Activated CD4-positive, alpha-beta T cell treated with anti-CD3 and anti-CD28 coated beads, Interleukin-2, amount 10 ng/mL, durations not matched to agents 24 days and 14 days (primary cell): ENCODE measurements around the gene TET3. TPM values are rescaled to one million over a fixed set of nuclear protein-coding genes. Genes with fewer than 3 reads are reported as not detected.

Experiments used
- DNase-seq: peaks from one replicate; pipeline ENCODE4 v3.0.0; 2022
- H3K27ac Mint-ChIP-seq: one replicate; pipeline ENCODE4 v1.8.0; 2022; ENCODE audit warnings: mild to moderate bottlenecking, mixed read lengths
- H3K27me3 Mint-ChIP-seq: one replicate; pipeline ENCODE4 v1.8.0; 2022; ENCODE audit warnings: mixed read lengths
- H3K36me3 Mint-ChIP-seq: one replicate; pipeline ENCODE4 v1.8.0; 2022; ENCODE audit warnings: low read depth, mild to moderate bottlenecking, mixed read lengths
- H3K4me1 Mint-ChIP-seq: one replicate; pipeline ENCODE4 v1.8.0; 2021; ENCODE audit warnings: mixed read lengths
- H3K4me3 Mint-ChIP-seq: one replicate; pipeline ENCODE4 v1.8.0; 2022; ENCODE audit warnings: mild to moderate bottlenecking, moderate library complexity, mixed read lengths
- H3K9me3 Mint-ChIP-seq: one replicate; pipeline ENCODE4 v1.8.0; 2021; ENCODE audit warnings: mixed read lengths
- intact Hi-C: fragments of 100-400 bp; cut with micrococcal nuclease; formaldehyde crosslinking; loops from one replicate; pipeline ENCODE4 v1.15.1; 2023
- total RNA-seq: library from RNA; stranded (reverse); gene quantifications from 2 replicates; pipeline ENCODE4 v1.2.3, GENCODE V29; 2022

The TET3 gene
- total RNA-seq, 1 donor from 2014 or later = 22.0 TPM

- Mint-ChIP-seq H3K4me3 (peak overlapping the region; percentile 75), H3K4me1 (peaks cover 50% of the 10 kb centered on the region), H3K27ac (peak overlapping the region; percentile 91), H3K36me3 (peaks cover 2% of the 10 kb centered on the region), H3K9me3 (no peaks in the 10 kb centered on the region), H3K27me3 (no peaks in the 10 kb centered on the region)
- intact Hi-C loops = loop anchor here (1.0 kb wide), 2 partner anchors 8 kb away; no protein-coding TSS in a partner anchor
- no peak for DNase-seq
Measured at GRCh38 chr2:73971722-73972121, 13.0 kb upstream of the TET3 start.

DNA sequence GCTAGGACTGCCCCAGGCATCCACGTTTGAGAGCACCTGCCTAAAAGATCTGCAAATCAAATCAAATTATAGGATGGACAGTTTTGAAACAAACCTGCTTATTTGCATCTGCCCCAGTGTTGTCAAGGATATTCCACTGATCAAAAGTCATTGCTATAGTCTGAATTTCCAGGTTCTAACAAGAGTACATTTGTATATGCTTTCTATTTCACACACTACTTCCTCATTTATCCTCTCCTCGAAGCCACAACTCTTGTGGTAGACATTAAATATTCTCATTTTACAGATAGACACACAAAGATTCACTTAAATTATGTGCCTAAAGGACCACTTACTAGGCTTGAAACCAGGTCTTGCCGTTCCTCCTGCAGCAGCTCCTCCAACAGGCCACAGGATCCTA, 11.9 kb upstream of the TET3 start:
- H3K27ac Mint-ChIP-seq = no peak overlapping the region
- intact Hi-C loops = no loop called here
- DNase-seq = no peak
- H3K4me3 Mint-ChIP-seq = no peak overlapping the region
- no peaks in the 10 kb centered on the region for H3K27me3 Mint-ChIP-seq
- H3K36me3 Mint-ChIP-seq = peaks cover 2% of the 10 kb centered on the region
- H3K4me1 Mint-ChIP-seq = peaks cover 57% of the 10 kb centered on the region
- no peaks in the 10 kb centered on the region for H3K9me3 Mint-ChIP-seq

GRCh38 chr2:73975731-73976130, 9.0 kb upstream of the TET3 start:
- Mint-ChIP-seq H3K36me3 (peaks cover 2% of the 10 kb centered on the region), H3K4me3 (no peak overlapping the region), H3K4me1 (peaks cover 58% of the 10 kb centered on the region), H3K9me3 (no peaks in the 10 kb centered on the region), H3K27me3 (no peaks in the 10 kb centered on the region), H3K27ac (no peak overlapping the region)
- intact Hi-C loops = no loop called here
- no peak for DNase-seq

GRCh38 chr2:73976803-73977202, 7.9 kb upstream of the TET3 start:
- no peak overlapping the region for H3K4me3 Mint-ChIP-seq
- peaks cover 58% of the 10 kb centered on the region for H3K4me1 Mint-ChIP-seq
- no peak for DNase-seq
- H3K36me3 Mint-ChIP-seq = no peaks in the 10 kb centered on the region
- no peaks in the 10 kb centered on the region for H3K9me3 Mint-ChIP-seq
- H3K27me3 Mint-ChIP-seq = peaks cover under 1% of the 10 kb centered on the region
- intact Hi-C loops = no loop called here
- H3K27ac Mint-ChIP-seq = peak overlapping the region; percentile 1

GRCh38 chr2:73977466-73977865, 7.2 kb upstream of the TET3 start:
- Mint-ChIP-seq H3K4me1 (peaks cover 59% of the 10 kb centered on the region), H3K27me3 (peaks cover 3% of the 10 kb centered on the region), H3K27ac (no peak overlapping the region), H3K4me3 (no peak overlapping the region), H3K9me3 (no peaks in the 10 kb centered on the region), H3K36me3 (no peaks in the 10 kb centered on the region)
- intact Hi-C loops = no loop called here
- no peak for DNase-seq

- DNase-seq = peak; percentile 87
- H3K27ac Mint-ChIP-seq = peak overlapping the region; percentile 78
- intact Hi-C loops = loop anchor here (1.0 to 2.0 kb wide), 4 partner anchors 8 to 148 kb away; no protein-coding TSS in a partner anchor
- H3K27me3 Mint-ChIP-seq = peaks cover 9% of the 10 kb centered on the region
- H3K4me3 Mint-ChIP-seq = peak overlapping the region; percentile 65
- peaks cover 68% of the 10 kb centered on the region for H3K4me1 Mint-ChIP-seq
- H3K9me3 Mint-ChIP-seq = no peaks in the 10 kb centered on the region
- peaks cover 5% of the 10 kb centered on the region for H3K36me3 Mint-ChIP-seq
Measured at GRCh38 chr2:73979021-73979420, 5.7 kb upstream of the TET3 start.

GRCh38 chr2:73979686-73980085, 5.0 kb upstream of the TET3 start:
- DNase-seq = peak; percentile 58
- H3K9me3 Mint-ChIP-seq = no peaks in the 10 kb centered on the region
- peaks cover 68% of the 10 kb centered on the region for H3K4me1 Mint-ChIP-seq
- H3K27me3 Mint-ChIP-seq = peaks cover 9% of the 10 kb centered on the region
- peak overlapping the region; percentile 65 for H3K4me3 Mint-ChIP-seq
- intact Hi-C loops = loop anchor here (1.0 to 2.0 kb wide), 4 partner anchors 8 to 149 kb away; no protein-coding TSS in a partner anchor
- H3K36me3 Mint-ChIP-seq = peaks cover 5% of the 10 kb centered on the region
- peak overlapping the region; percentile 78 for H3K27ac Mint-ChIP-seq

DNA sequence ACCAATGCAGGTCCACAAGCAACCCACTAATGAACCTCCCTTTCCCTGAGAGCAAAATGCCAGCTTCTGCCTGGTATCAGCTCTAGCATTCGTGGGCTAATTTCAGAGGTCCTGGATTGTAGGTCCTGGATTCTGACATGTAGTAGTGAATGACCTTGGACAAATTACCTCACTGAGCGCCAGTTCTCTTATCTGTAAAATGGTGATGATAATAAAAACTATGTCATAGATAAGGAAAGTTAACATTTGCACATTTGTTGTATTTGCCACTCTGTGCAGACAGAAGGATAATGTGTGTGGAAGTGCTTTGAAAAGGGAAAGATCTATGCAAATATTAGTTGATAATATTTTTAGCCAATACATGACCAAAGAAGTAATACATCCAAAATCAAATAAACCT, 4.1 kb upstream of the TET3 start:
- intact Hi-C loops = no loop called here
- H3K4me1 Mint-ChIP-seq = peaks cover 65% of the 10 kb centered on the region
- H3K36me3 Mint-ChIP-seq = peaks cover 5% of the 10 kb centered on the region
- DNase-seq = no peak
- H3K4me3 Mint-ChIP-seq = peak overlapping the region; percentile 65
- no peaks in the 10 kb centered on the region for H3K9me3 Mint-ChIP-seq
- H3K27ac Mint-ChIP-seq = no peak overlapping the region
- peaks cover 9% of the 10 kb centered on the region for H3K27me3 Mint-ChIP-seq

DNA sequence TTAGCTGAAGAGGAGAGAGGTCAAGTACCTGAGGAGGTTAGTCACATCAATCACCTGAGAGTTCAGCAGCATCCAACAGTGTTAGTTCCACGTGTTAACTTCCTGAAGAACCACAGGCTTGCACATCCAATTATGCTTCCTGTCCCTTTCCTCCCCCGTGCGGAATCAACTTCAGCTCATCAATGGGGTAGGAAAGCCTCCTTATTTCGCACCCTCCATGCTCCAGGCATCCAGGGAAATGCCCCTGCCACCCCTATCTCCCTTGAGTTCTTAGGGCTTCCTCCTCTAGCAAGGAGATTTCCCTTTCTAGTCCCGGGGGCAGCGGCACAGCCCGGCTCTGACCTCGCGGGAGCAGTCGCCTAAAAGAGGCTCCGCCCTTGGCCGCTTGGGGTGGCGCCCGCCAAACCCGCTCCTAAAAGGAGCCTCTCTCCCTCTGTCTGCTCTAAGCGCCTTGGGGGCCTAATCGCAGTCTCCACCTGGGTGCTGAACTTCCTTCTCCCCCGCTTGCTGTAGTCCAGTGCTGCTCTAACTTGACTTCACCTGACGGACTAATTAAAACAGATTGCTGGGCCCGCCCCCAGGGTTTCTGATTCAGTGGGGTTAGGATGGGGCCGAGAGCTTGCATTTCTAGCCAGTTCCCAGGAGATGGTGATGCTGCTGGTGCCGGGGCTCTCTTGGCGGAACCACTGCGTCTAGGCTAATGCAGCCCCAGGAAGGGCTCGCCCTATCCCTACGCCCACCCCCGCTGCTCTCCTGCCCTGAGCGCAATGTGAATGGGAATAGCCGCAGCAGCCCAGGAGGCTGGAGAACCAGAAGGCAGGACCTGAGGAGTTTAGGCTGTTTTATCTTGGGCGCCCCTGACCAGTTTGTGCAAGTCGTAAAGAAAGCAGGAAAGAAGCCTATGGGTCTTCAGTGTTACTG, 3.4 kb upstream of the TET3 start:
- no peaks in the 10 kb centered on the region for H3K9me3 Mint-ChIP-seq
- intact Hi-C loops = no loop called here
- H3K36me3 Mint-ChIP-seq = peaks cover 5% of the 10 kb centered on the region
- H3K27ac Mint-ChIP-seq = no peak overlapping the region
- H3K27me3 Mint-ChIP-seq = peaks cover 9% of the 10 kb centered on the region
- H3K4me3 Mint-ChIP-seq = peak overlapping the region; percentile 65
- DNase-seq = peak; percentile 77
- peaks cover 67% of the 10 kb centered on the region for H3K4me1 Mint-ChIP-seq

DNA sequence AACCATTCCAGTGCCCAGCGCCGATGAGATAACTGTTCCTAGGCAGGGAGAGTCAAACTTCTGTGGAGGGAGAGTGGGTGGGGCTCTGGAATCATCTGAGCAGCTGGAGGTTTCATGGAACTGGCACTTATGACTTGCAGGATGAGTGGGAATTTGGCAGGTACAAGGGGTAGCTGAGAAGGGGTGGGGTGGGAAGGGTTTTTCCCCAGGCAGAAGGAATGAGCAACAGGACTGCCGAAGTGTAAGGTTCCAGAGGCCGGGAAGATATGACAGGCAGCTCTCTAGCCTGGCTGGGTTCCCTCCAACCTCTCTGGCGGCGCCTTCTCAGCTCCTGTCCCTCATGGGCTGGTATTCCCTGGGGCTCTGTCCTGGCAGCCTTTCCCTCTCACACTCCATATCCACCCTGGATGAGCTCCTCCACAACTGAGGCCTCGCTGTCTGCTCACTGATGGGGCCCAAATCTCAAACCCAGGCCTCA, 2.5 kb upstream of the TET3 start:
- peaks cover 9% of the 10 kb centered on the region for H3K27me3 Mint-ChIP-seq
- peaks cover 71% of the 10 kb centered on the region for H3K4me1 Mint-ChIP-seq
- no peak for DNase-seq
- H3K36me3 Mint-ChIP-seq = peaks cover 12% of the 10 kb centered on the region
- H3K9me3 Mint-ChIP-seq = no peaks in the 10 kb centered on the region
- intact Hi-C loops = no loop called here
- no peak overlapping the region for H3K27ac Mint-ChIP-seq
- H3K4me3 Mint-ChIP-seq = no peak overlapping the region

DNA sequence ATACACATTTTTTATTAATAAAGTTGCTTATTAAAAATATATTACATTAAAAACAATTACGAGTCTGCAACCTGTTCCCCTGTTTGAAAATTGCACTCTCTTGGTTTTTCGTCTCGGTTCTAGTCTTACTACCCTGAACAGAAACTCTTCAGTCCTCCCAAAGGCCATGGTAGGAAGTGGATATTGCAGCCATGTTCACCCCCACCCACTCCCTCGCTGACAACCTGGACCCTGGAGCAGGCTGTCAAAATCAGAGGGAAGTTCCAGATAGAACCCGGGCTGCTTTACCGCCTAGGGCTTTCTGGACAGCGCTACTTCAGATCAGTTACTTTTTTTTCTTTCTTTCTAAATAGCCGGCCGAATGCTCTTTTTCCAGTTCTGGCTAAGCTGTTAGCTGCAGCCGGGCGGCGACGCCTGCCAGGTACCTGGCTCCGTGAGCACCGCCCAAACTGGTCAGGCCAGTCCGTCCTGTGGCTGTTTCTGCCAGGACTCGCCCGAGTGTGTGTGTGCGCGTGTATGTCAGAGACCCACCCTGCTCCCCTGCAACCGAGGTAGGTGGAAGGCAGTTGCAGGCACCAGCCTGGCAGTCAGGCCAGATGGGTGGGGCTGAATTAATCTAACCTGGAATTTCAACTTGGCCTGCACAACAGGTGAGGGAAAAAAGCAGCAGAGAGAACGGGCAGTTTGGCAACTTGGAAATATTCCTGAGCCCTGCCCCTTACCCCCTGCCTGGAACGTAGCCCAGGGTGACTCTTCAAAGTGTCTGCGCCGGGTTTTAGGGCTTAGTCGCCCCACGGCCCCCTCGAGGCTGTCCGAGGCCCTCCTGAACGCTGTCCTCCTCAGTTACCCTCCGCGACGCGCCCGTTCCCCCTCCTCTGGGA, 1.1 kb upstream of the TET3 start:
- H3K27ac Mint-ChIP-seq = peak overlapping the region; percentile 82
- intact Hi-C loops = loop anchor here (1.0 kb wide), 1 partner anchor 152 kb away; no protein-coding TSS in a partner anchor

GRCh38 chr2:73984922-73985307, 205 bp downstream of the TET3 start:
- Mint-ChIP-seq H3K36me3 (peaks cover 32% of the 10 kb centered on the region), H3K27ac (peak overlapping the region; percentile 34), H3K4me1 (peaks cover 74% of the 10 kb centered on the region), H3K4me3 (no peak overlapping the region), H3K27me3 (peaks cover 9% of the 10 kb centered on the region), H3K9me3 (no peaks in the 10 kb centered on the region)
- intact Hi-C loops = loop anchor here (5.0 kb wide), 2 partner anchors 42 to 137 kb away; no protein-coding TSS in a partner anchor
- DNase-seq = peak; percentile 90

More for the DNA sequence above, 1.1 kb upstream of the TET3 start:
- no peaks in the 10 kb centered on the region for H3K9me3 Mint-ChIP-seq
- peaks cover 23% of the 10 kb centered on the region for H3K36me3 Mint-ChIP-seq
- H3K27me3 Mint-ChIP-seq = peaks cover 9% of the 10 kb centered on the region
- H3K4me3 Mint-ChIP-seq = peak overlapping the region; percentile 79
- peaks cover 76% of the 10 kb centered on the region for H3K4me1 Mint-ChIP-seq
- no peak for DNase-seq

GRCh38 chr2:73985308-73986084, 786 bp downstream of the TET3 start:
- H3K27me3 Mint-ChIP-seq = peaks cover 9% of the 10 kb centered on the region
- peaks cover 73% of the 10 kb centered on the region for H3K4me1 Mint-ChIP-seq
- peak overlapping the region; percentile 87 for H3K4me3 Mint-ChIP-seq
- intact Hi-C loops = loop anchor here (1.0 to 5.0 kb wide), 6 partner anchors 13 to 161 kb away; partner anchors contain the start of genes BOLA3, DGUOK and STAMBP
- peak; percentile 83 for DNase-seq
- peak overlapping the region; percentile 88 for H3K27ac Mint-ChIP-seq
- H3K9me3 Mint-ChIP-seq = peaks cover under 1% of the 10 kb centered on the region
- peaks cover 38% of the 10 kb centered on the region for H3K36me3 Mint-ChIP-seq
